ENCODE data around the gene PARVB.

DNA sequence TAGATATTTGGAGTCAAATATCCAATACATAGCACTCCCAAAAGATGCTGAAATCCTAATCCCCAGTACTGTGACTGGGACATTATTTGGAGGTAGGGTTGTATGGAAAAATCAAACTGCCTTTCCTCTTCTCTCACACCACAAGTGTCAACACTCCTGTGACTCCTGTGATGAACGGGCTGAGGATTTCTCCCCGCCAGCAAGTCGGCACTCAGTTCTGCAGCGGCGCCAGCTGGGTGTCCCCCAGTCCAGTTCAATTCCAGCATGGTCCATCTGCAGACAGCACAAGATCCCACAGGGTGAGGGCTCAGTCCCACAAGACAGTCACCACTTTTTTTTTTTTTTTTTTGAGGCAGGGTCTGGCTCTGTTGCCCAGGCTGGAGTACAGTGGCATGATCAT is 4.3 kb upstream of the PARVB start:
- TF ChIP-seq, protein P1, sequence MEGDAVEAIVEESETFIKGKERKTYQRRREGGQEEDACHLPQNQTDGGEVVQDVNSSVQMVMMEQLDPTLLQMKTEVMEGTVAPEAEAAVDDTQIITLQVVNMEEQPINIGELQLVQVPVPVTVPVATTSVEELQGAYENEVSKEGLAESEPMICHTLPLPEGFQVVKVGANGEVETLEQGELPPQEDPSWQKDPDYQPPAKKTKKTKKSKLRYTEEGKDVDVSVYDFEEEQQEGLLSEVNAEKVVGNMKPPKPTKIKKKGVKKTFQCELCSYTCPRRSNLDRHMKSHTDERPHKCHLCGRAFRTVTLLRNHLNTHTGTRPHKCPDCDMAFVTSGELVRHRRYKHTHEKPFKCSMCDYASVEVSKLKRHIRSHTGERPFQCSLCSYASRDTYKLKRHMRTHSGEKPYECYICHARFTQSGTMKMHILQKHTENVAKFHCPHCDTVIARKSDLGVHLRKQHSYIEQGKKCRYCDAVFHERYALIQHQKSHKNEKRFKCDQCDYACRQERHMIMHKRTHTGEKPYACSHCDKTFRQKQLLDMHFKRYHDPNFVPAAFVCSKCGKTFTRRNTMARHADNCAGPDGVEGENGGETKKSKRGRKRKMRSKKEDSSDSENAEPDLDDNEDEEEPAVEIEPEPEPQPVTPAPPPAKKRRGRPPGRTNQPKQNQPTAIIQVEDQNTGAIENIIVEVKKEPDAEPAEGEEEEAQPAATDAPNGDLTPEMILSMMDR (IDR thresholded peaks at IDR 0.05; ENCODE audit: low read length) = no peak
- TF ChIP-seq EZH2 (IDR thresholded peaks at IDR 0.05; ENCODE audit: borderline replicate concordance, low read length) = no peak

Measured in OCI-LY1 (cell line).